ENCODE measurements around the gene CFD.
"Not testable (repeated sequence)": the region's sequence is repeated elsewhere in the genome, so short reads cannot be mapped to it uniquely, and the experiment has no call there.

The CFD gene

DNA sequence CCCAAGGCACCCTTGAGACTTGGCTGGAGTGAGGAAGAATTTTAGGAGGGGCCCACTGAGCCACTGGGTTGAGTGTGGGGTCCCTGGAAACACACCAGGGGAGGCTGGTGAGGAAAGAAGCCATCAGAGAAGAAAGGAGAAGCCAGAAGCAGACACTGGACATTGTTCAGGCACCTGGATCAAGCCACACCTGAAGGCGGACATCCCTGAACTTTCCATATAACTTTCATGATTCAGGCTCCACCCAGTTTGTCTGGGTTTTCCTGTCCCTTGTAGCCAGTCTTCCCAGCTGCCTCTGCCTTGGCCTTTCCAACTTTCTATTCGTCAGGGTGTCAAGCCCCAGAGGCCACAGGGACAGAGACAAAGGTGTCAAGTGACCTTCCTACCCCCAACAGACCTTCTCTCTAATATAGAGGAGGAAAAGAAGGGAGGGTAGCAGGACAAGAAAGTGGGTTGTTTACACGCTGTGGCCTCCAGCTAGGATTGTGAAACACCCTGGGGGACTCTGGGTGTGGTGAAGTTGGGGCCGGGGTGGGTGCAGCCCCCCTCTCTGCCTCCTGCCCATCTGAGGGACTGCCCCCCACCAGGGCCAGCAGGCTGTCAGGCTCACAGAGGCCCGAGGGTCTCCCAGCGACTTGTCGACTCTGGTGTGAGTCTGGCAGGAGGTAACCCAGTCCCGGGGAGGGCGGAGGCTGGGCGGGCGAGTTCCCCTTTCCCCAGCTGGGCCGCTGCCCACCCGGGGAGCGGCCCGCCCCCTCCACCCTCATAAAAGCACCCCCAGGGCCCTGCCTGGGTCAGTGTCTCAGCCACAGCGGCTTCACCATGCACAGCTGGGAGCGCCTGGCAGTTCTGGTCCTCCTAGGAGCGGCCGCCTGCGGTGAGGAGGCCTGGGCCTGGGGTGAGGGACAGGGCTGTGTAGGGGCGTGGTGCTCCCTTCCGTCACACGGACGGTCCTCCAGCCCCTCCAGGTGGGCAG is at the start of gene CFD:
Gene CFD (plus strand): TSS at position 797 of the 976 bp plus-strand sequence. CDS start 26 bp downstream, at position 823.
- DNase-seq (ENCODE audit: low spot score) = no peak

DNA sequence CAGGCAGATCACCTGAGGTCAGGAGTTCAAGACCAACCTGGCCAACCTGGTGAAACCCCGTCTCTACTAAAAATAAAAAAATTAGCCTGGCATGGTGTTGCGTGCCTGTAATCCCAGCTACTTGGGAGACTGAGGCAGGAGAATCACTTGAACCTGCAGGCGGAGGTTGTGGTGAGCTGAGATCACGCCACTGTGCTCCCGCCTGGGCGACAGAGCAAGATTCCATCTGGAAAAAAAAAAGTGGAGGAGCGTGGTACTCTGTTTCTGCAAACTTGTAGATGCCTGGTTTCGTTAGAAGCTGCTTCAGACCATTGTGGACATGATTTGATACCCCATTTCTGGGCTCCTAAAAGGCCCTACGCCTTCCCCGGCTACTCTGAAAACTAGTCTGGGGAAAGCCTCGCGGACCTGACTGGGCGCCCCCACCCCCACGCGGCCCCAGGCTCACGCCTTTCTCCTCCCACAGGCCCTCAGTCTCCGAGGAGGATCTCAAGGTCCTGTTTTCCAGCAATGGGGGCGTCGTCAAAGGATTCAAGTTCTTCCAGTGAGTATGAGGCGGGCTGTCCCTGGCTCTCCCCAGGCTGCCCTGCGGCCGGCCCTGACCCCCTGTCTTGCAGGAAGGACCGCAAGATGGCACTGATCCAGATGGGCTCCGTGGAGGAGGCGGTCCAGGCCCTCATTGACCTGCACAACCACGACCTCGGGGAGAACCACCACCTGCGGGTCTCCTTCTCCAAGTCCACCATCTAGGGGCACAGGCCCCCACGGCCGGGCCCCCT is 49.2 kb upstream of the CFD start:
- no peak for DNase-seq (ENCODE audit: low spot score)

DNA sequence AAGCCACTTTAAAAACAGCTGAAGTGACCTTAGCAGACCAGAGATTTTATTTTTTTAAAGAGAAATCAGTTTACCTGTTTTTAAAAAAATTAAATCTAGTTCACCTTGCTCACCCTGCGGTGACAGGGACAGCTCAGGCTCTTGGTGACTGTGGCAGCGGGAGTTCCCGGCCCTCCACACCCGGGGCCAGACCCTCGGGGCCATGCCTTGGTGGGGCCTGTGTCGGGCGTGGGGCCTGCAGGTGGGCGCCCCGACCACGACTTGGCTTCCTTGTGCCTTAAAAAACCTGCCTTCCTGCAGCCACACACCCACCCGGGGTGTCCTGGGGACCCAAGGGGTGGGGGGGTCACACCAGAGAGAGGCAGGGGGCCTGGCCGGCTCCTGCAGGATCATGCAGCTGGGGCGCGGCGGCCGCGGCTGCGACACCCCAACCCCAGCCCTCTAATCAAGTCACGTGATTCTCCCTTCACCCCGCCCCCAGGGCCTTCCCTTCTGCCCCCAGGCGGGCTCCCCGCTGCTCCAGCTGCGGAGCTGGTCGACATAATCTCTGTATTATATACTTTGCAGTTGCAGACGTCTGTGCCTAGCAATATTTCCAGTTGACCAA is 48.5 kb upstream of the CFD start:
- DNase-seq (ENCODE audit: low spot score) = no peak

DNA sequence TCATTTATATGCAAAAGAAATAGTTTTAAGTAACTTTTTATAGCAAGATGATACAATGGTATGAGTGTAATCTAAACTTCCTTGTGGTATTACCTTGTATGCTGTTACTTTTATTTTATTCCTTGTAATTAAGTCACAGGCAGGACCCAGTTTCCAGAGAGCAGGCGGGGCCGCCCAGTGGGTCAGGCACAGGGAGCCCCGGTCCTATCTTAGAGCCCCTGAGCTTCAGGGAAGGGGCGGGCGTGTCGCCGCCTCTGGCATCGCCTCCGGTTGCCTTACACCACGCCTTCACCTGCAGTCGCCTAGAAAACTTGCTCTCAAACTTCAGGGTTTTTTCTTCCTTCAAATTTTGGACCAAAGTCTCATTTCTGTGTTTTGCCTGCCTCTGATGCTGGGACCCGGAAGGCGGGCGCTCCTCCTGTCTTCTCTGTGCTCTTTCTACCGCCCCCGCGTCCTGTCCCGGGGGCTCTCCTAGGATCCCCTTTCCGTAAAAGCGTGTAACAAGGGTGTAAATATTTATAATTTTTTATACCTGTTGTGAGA is 47.9 kb upstream of the CFD start:
- no peak for DNase-seq (ENCODE audit: low spot score)

DNA sequence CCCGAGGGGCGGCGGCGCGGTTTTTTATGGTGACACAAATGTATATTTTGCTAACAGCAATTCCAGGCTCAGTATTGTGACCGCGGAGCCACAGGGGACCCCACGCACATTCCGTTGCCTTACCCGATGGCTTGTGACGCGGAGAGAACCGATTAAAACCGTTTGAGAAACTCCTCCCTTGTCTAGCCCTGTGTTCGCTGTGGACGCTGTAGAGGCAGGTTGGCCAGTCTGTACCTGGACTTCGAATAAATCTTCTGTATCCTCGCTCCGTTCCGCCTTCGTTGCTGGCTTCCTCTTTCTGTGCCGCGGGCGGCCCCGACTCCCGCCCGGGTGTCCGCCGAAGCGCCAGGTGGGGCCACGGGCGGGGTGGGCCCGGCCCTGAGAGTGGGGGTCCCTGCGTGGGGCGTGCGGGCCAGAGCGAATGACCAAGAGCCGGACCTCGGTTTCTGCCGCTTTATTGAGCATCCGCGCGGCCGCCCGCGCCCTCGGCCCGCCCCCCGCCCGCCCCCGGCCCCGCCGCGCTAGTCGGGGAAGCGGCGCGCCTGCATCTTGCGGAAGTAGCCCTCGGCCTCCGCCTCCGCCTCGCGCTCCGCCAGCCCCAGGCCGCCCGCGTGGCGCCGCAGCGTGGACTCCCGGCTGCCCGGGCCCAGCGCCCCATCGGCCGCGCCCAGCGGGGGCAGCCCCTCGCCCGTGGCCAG is 47.3 kb upstream of the CFD start:
- DNase-seq (ENCODE audit: low spot score) = no peak

DNA sequence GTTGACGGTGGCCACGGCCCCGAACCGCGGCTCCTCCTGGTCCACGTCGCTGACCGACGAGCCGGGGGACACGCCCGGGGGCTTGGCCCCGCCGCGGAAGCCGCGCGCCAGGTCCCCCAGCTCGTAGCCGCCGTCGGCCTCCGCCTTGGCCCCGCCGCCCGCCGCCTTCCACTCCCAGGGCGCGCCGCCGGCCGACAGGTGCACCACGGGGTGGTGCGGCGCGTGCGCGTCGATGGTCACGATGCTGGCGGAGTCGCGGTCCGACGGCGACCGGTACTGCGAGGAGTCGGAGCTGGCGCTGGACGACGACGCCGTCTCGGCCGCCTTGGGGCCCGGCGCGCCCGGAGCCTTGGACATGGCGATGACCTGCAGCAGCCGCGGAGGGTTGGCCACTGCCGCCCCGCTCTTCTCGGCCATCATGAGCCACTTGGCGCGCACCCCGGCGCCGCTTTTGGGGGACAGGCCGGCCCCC is 46.7 kb upstream of the CFD start:
- no peak for DNase-seq (ENCODE audit: low spot score)

DNA sequence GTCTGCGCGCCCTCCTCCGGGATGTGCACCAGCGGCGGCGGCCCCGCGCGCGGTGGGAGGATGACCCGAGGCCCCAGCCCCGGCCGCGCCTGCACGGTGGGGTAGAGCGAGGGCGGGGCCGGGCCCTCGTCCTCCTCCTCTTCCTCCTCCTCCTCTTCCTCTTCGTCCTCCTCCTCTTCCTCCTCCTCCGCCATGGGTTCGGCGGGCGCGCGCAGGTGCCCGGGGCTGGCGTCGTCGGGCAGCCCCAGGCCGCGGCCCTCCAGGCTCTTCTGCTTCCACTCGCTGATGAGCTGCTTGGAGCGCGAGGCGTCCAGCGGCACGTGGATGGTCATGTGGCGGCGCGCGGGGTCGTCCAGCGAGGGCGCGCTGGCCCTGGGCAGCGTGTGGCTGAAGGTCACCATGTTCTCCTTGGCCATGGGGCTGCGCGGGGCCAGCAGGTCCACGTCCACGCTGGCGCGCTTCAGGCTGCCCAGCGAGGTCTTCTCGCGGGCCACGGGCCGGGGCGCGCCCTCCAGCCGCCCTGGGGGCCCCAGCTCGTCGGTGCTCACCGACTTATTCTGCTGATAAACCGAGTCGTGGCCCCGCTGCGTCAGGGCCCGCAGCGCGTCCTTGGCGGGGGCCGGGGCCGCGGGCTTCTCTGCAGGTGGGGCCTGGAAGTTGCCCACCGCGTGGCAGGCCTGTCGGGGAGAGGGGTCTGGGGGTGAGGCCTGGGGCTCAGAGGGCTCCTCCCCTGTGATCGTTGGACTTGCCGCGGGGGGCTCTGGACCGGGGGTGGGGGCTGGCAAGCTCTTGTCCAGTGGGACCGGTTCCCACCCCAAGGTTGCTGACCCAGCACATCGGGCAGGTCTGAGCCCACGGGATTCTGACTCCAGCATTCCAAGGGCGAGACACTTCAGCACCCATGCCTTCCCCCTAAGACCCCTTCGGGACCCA is 46.0 kb upstream of the CFD start:
- DNase-seq (ENCODE audit: low spot score) = no peak

DNA sequence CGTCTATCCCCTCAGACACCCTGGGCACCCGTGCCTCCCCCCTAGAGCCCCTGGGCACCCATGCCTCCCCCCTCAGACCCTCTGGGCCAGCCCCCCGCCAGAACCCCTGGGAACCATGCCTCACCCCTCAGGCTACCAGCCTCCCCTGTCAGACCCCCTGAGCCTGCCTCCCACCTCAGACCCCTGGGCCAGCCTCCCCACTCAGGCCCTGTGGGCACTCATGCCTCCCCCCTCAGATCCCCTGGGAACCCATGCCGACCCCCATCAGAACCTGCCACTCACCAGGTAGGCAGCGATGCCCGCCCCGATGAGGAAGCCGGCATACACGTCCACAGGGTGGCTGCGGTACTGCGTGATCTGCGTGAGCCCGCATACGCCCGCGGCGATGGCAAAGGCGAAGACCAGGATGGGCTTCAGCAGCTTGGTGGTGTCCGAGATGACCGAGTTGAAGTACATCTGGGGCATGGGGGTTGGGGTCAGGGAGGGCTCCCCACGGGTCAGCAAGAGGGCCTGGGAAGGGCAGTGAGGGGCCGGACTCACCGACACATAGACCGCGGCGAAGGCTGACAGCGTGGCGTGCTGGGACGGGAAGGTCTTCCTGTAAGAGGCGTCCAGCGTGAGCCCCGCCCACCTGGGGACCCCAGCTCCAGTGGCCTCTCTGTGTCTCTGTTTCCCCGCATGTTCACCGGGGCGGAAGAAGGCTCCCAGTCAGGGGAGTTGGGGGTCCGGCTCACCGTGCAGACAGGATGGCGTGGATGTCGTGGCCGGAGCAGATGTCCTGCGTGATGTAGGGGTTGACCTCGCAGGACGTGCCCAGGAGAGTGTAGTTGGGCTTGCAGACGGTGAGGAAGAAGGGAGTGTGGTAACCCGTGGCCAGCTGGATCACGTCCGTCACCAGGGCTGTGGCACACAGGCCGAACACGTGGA is 45.0 kb upstream of the CFD start:
- no peak for DNase-seq (ENCODE audit: low spot score)

DNA sequence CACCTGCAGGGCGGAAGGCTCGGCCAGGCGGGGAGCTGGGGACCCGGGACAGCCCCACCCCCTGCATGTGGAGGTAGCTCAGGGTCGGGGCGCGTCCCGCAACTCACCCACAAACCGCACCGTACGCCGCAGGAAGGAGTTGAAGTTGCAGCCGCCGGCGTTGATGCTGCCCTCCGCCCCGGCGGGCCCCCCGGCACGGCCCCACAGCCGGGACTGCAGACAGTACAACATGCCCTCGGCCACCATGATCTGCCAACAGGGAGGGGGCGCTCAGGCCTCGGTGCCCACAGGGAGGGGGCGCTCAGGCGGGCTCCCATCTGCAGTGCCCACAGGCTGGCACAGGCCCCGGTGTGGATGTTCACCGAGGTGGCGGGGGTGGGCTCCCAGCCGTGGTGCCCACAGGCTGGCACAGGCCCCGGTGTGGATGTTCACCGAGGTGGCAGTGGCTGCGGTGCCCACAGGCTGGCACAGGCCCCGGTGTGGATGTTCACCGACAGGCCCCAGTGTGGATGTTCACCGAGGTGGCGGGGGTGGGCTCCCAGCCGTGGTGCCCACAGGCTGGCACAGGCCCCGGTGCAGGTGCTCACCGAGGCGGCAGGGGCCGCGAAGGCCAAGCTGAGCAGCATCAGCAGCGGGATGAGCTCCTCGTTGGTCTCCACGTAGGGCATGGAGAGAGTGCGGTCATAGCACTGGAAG is 44.2 kb upstream of the CFD start:
- DNase-seq (ENCODE audit: low spot score) = no peak

DNA sequence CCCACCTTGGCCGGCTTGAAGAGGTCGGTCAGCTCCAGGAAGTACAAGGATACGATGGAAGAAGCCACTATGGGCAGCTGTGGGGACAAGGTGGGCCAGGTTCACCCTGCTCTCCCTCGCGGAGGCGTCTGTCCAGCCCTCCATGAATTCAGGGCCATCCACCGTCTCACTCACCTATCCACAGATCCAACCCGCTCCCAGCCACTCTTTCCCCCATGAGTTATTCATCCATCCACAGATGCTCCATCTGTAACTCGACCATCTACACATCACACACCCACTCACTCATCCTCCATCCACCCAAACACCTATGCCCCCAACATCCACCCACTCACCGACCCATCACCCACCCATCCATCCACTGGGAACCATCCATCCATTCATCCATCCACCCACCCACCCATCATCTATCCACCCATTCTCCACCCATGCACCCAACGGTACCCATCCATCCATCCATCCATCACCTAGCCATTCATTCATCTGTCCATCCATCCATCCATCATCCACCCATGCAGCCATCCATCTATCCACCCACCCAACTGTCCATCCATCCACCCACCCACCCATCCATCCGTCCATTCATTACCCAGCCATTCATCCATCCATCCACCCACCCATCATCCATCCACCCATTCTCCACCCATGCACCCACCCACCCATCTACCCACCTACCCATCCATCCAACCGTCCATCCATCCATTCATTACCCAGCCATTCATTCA is 43.5 kb upstream of the CFD start:
- DNase-seq (ENCODE audit: low spot score) = no peak

DNA sequence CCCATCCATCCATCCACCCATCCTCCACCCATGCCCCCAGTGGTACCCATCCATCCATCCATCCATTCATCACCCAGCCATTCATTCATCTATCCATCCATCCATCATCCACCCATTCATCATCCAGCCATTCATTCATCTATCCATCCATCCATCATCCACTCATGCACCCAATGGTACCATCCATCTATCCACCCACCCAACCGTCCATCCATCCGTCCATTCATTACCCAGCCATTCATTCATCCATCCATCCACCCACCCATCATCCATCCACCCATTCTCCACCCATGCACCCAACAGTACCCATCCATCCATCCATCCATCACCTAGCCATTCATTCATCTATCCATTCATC is 43.0 kb upstream of the CFD start:
- no peak for DNase-seq (ENCODE audit: low spot score)

DNA sequence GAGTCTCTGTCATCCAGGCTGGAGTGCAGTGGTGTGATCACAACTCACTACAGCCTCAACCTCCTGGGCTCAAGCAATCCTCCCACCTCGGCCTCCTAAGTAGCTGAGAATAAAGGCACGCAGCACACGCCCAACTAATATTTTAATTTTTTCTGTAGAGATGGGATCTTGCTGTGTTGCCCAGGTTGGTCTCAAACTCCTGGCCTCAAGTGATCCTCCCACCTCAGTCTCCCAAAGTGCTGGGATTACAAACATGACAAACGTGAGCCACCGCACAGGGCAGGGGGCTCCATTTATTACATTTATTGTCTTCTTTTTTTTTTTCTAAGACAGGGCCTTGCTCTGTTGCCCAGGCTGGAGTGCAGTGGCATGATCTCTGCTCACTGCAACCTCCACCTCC is 39.3 kb upstream of the CFD start:
- not testable (repeated sequence) for DNase-seq (ENCODE audit: low spot score)

DNA sequence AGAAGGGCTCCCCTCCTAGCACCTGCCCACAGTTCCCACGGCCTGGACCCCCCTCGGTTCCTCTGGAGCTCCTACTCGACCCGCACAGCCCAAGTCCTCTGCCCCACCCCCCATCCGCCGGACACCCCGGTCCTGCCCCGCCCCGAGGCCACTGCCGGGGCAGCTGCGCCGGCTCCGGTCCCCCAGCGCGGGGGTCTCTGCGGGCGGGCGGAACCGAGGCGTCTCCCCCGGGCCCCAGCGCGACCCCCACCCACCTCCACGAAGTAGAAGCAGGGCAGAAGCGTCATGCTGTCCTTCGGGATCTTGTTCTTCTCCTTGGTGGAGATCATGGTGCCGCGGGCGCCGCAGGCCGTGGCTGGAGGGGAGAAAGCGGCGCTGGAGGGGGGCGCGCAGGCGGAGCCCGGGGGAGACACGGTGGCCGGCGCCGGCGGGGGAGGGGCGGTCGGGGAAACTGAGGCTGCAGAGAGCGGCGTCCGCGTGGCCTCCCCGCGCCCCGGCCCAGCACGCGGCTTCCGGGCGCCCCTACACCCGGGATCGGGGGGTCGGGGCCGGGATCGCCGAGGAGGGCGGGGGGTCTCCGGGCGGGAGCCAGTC is 38.1 kb upstream of the CFD start:
- DNase-seq (ENCODE audit: low spot score) = no peak

DNA sequence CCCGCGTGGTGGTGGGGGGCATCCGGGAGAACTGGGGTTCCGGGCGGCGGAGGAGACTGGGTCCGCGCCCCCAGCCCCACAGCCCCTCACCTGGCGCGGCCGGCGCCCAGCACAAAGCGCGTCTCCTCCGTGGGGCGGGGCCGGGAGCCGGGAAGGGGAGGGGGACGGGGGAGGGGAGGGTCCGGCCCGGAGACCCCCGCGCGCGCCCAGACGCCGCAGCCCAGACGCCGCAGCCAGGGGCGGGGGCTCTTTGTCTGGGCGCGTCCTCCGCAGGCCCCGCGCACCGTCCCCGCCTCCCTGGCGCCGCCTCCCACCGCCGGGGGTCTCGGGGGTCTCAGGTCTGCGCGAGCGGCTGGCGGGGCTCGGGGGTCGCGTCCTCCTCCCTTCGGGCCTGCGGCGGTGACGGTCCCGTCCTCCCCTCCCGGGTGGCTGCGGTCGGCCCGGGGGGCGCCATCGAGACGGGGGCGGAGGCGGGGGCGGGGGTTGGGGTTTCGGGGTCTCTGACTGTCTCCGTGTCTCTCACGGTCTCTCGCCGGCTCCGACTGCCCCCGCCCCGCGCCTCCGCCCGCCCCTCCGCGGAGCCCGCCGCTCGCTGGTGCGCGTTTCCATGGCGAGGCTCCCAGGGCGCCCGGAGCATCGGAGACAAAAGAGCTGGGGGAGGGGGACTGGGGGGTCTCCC is 37.5 kb upstream of the CFD start, which contains the start of gene PLPPR3:
Gene PLPPR3 (minus strand): TSS at position 131 of the 679 bp plus-strand sequence. CDS start 396 bp downstream, outside the sequence.
- DNase-seq (ENCODE audit: low spot score) = no peak

DNA sequence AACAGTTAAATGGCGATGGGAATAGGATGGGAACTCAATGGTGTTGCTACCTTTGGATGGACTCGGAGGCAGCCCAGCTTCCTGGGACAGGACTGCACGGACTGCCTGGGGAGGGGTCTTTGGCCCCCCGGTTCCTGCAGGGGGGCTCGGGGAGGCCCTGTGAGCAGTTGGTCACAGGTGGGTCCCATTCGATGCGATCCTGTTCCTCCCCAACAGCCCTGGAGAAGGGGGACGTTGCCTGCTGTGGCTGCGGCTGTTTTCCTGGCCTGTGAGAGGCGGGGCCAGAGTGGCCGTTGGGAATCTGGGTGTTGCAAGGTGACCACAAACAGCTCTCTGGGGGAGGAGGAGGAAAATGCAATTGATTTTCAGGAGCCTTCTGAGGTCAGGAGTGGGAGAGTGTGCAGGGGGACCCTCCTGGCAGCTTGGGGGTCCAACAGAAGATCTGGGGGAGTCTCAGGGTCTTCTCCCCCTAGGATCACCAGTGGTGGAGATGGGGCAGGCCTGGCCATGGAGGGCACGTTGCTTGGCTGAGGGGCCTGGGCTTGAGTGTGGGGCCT is 35.8 kb upstream of the CFD start:
- DNase-seq (ENCODE audit: low spot score) = no peak

DNA sequence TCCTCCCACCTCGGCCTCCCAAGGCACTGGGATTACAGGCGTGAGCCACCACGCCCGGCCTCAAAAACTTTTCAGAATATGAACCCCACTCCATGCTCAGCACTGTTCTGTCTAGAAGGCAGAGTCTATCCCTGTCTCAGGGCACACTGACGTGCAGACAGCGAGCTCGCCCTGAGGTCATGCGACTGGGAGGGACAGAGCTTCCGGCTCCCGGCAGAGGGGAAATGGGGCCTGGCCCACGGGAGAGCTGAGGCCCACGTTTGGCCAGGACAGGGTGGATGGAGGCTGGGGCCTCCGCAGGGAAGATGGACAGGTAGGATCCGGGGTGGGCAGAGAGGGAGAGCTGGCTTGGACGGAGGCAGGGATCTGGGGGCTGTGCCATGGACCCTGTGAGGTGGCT is 34.6 kb upstream of the CFD start:
- DNase-seq (ENCODE audit: low spot score) = no peak

Measured in left forelimb (tissue), 1 donor.